Tibial artery (tissue), 4 donors: ENCODE results near the gene FZR1.

Source experiments
- DNase-seq, 2 donors: peaks; one replicate each; pipeline ENCODE4 v3.0.0-alpha.2; 2019
- H3K27ac ChIP-seq, 2 donors: fragments of 200-600 bp; sonication (generic) in 1 of 2; 1 replicate in 1 of 2; 2 replicates in 1 of 2; pipeline ENCODE4 v1.5.1; 2018 to 2019; ENCODE audit warnings: mild to moderate bottlenecking in 1 of 2
- H3K27me3 ChIP-seq, 2 donors: fragments of 200-600 bp; sonication (generic) in 1 of 2; one replicate each; pipeline versions ENCODE4 v1.5.1 to v1.6.0; 2016 to 2019
- H3K36me3 ChIP-seq, 3 donors: fragments of 200-600 bp; sonication (generic) in 2 of 3; one replicate each; pipeline ENCODE4 v1.5.1; 2016 to 2019; ENCODE audit warnings: mild to moderate bottlenecking in 2 of 3
- H3K4me1 ChIP-seq, 4 donors: fragments of 200-600 bp; sonication (generic) in 2 of 4; 1 replicate in 3 of 4; 2 replicates in 1 of 4; pipeline ENCODE4 v1.5.1; 2016 to 2019
- H3K4me3 ChIP-seq, 2 donors: fragments of 200-600 bp; sonication (generic) in 1 of 2; 1 replicate in 1 of 2; 2 replicates in 1 of 2; pipeline ENCODE4 v1.5.1; 2018 to 2019; ENCODE audit warnings: mild to moderate bottlenecking in 2 of 2
- H3K9me3 ChIP-seq, 3 donors: fragments of 200-600 bp; sonication (generic) in 1 of 3; one replicate each; pipeline ENCODE4 v1.5.1; 2016 to 2019
- CTCF ChIP-seq, 2 experiments: fragments of 200-600 bp in 1 of 2; fragments of 450-650 bp in 1 of 2; IDR thresholded peaks; one replicate each; pipeline ENCODE4 v1.5.1; 2017 to 2019; ENCODE audit warnings: antibody characterized with exemption in 2 of 2, mild to moderate bottlenecking in 1 of 2, moderate library complexity in 1 of 2
- intact Hi-C: fragments of 100-400 bp; cut with DNase I; formaldehyde crosslinking; loops from one replicate; pipeline ENCODE4 v1.15.0; 2023; ENCODE audit warnings: low total_unique reads

The FZR1 gene

GRCh38 chr19:3575260-3575741 lies 69.2 kb downstream of the FZR1 start:
- Histone ChIP-seq H3K27ac (no peak overlapping the region), H3K27me3 (no peaks in the 10 kb centered on the region), H3K36me3 (peaks cover 0 to 40% (median 0%) of the 10 kb centered on the region in 3 donors), H3K9me3 (no peaks in the 10 kb centered on the region), H3K4me3 (no peak overlapping the region), H3K4me1 (peaks cover 5 to 53% (median 32%) of the 10 kb centered on the region in 4 donors)
- DNase-seq, result no peak
- TF ChIP-seq CTCF (IDR thresholded peaks at IDR 0.05), result no peak
- intact Hi-C loops, result loop anchor here (5.0 kb wide), 1 partner anchor 42 kb away; no protein-coding TSS in a partner anchor

- Histone ChIP-seq H3K4me3 (peak overlapping the region; percentile 20 to 37), H3K9me3 (no peaks in the 10 kb centered on the region)
- no peak for DNase-seq
Measured at GRCh38 chr19:3575949-3576673, 70.0 kb downstream of the FZR1 start.

GRCh38 chr19:3576696-3577443 lies 70.8 kb downstream of the FZR1 start:
- Histone ChIP-seq H3K27me3 (no peaks in the 10 kb centered on the region), H3K27ac (peak overlapping the region; percentile 19 to 54), H3K4me1 (peaks cover 5 to 58% (median 29%) of the 10 kb centered on the region in 4 donors), H3K9me3 (no peaks in the 10 kb centered on the region), H3K4me3 (peak overlapping the region; percentile 20 to 37), H3K36me3 (peaks cover 0 to 40% (median 0%) of the 10 kb centered on the region in 3 donors)
- TF ChIP-seq CTCF (IDR thresholded peaks at IDR 0.05), result no peak
- intact Hi-C loops, result loop anchor here (5.0 kb wide), 1 partner anchor 40 kb away; no protein-coding TSS in a partner anchor
- DNase-seq, result peak in 1 of 2 donors; percentile 82

More at GRCh38 chr19:3575949-3576673, 70.0 kb downstream of the FZR1 start:
- intact Hi-C loops, result loop anchor here (5.0 kb wide), 1 partner anchor 41 kb away; no protein-coding TSS in a partner anchor
- H3K36me3 ChIP-seq, result peaks cover 0 to 40% (median 0%) of the 10 kb centered on the region in 3 donors
- H3K27ac ChIP-seq, result peak overlapping the region in 1 of 2 donors; percentile 54
- H3K27me3 ChIP-seq, result no peaks in the 10 kb centered on the region
- TF ChIP-seq CTCF (IDR thresholded peaks at IDR 0.05), result no peak
- H3K4me1 ChIP-seq, result peaks cover 5 to 59% (median 34%) of the 10 kb centered on the region in 4 donors

GRCh38 chr19:3577723-3578344 lies 71.7 kb downstream of the FZR1 start:
- no peak overlapping the region for H3K27ac ChIP-seq
- intact Hi-C loops, result loop anchor here (5.0 kb wide), 1 partner anchor 39 kb away; no protein-coding TSS in a partner anchor
- H3K9me3 ChIP-seq, result no peaks in the 10 kb centered on the region

More at GRCh38 chr19:3577723-3578344, 71.7 kb downstream of the FZR1 start:
- no peak for DNase-seq
- peaks cover 5 to 53% (median 24%) of the 10 kb centered on the region in 4 donors for H3K4me1 ChIP-seq
- H3K27me3 ChIP-seq, result no peaks in the 10 kb centered on the region
- peaks cover 0 to 40% (median 0%) of the 10 kb centered on the region in 3 donors for H3K36me3 ChIP-seq
- no peak for TF ChIP-seq CTCF (IDR thresholded peaks at IDR 0.05)
- H3K4me3 ChIP-seq, result no peak overlapping the region
